ENCODE data around the gene SETD4.

DNA sequence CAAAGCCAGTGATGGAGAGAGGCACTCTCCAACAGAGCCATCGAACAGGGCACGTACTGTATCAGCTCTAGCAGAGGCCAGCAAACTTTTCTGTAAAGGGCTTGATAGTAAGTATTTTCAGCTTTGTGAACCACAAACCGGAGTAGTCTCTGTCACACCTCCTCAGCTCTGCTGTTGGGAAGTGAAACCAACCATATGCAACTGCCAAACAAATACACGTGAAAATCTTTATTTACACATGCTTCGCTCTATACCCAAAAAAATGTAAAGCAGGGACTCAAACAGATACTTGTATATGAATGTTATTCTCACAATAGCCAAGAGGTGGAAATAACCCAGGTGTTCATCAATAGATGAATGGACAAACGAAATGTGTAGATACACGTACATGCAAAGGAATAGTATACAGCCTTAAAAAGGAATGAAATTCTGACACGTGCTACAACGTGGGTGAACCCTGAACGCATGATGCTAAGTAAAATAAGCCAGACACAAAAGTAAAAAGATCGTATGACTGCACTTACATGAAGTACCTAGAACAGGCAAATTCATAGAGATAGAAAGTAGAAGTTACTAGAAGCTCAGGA is 39.0 kb downstream of the SETD4 start:
- no peak for TF ChIP-seq POLR2A (IDR thresholded peaks at IDR 0.05)
- TF ChIP-seq, protein P1, sequence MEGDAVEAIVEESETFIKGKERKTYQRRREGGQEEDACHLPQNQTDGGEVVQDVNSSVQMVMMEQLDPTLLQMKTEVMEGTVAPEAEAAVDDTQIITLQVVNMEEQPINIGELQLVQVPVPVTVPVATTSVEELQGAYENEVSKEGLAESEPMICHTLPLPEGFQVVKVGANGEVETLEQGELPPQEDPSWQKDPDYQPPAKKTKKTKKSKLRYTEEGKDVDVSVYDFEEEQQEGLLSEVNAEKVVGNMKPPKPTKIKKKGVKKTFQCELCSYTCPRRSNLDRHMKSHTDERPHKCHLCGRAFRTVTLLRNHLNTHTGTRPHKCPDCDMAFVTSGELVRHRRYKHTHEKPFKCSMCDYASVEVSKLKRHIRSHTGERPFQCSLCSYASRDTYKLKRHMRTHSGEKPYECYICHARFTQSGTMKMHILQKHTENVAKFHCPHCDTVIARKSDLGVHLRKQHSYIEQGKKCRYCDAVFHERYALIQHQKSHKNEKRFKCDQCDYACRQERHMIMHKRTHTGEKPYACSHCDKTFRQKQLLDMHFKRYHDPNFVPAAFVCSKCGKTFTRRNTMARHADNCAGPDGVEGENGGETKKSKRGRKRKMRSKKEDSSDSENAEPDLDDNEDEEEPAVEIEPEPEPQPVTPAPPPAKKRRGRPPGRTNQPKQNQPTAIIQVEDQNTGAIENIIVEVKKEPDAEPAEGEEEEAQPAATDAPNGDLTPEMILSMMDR (IDR thresholded peaks at IDR 0.05) = no peak
